Measurements from ENCODE around the gene PSORS1C1.
"Not testable (repeated sequence)": the region's sequence is repeated elsewhere in the genome, so short reads cannot be mapped to it uniquely, and the experiment has no call there.

Gene PSORS1C1

GRCh38 chr6:31161216-31162126, 46.9 kb downstream of the PSORS1C1 start:
- TF ChIP-seq CTCF (IDR thresholded peaks at IDR 0.05), result no peak
- DNase-seq (ENCODE audit: low spot score), result no peak
- H3K4me3 ChIP-seq, result no peak overlapping the region
- H3K27ac ChIP-seq, result no peak overlapping the region

- DNase-seq (ENCODE audit: low spot score), result no peak
- Histone ChIP-seq H3K4me3 (no peak overlapping the region), H3K27ac (no peak overlapping the region)
- TF ChIP-seq CTCF (IDR thresholded peaks at IDR 0.05), result no peak
These were observed 48.0 kb downstream of the PSORS1C1 start for GRCh38 chr6:31162463-31163165.

- no peak for DNase-seq (ENCODE audit: low spot score)
- no peak for TF ChIP-seq CTCF (IDR thresholded peaks at IDR 0.05)
- H3K4me3 ChIP-seq, result no peak overlapping the region
- H3K27ac ChIP-seq, result no peak overlapping the region
These were observed 49.3 kb downstream of the PSORS1C1 start for GRCh38 chr6:31163922-31164321.

GRCh38 chr6:31164475-31165063, 50.0 kb downstream of the PSORS1C1 start:
- H3K4me3 ChIP-seq; DNase-seq (ENCODE audit: low spot score): not testable (repeated sequence)

GRCh38 chr6:31165064-31165832, 50.6 kb downstream of the PSORS1C1 start:
- not testable (repeated sequence) for DNase-seq (ENCODE audit: low spot score); H3K27ac ChIP-seq; H3K4me3 ChIP-seq

More at GRCh38 chr6:31164475-31165063, 50.0 kb downstream of the PSORS1C1 start:
- not testable (repeated sequence) for H3K27ac ChIP-seq

- no peak overlapping the region for H3K27ac ChIP-seq
- DNase-seq (ENCODE audit: low spot score), result no peak
- no peak overlapping the region for H3K4me3 ChIP-seq
- no peak for TF ChIP-seq CTCF (IDR thresholded peaks at IDR 0.05)
These were observed 51.4 kb downstream of the PSORS1C1 start for GRCh38 chr6:31165986-31166385.

GRCh38 chr6:31168606-31169005, 54.0 kb downstream of the PSORS1C1 start:
- no peak for TF ChIP-seq CTCF (IDR thresholded peaks at IDR 0.05)
- DNase-seq (ENCODE audit: low spot score), result no peak
- Histone ChIP-seq H3K4me3 (no peak overlapping the region), H3K27ac (no peak overlapping the region)

Data from coronary artery (tissue), 2 donors.